ENCODE results near the gene RASL10A. TPM values are rescaled to one million over a fixed set of nuclear protein-coding genes. Genes with fewer than 3 reads are reported as not detected.

RASL10A gene
- total and polyA plus RNA-seq, 2 experiments from 2014 or later = 0.20 TPM; not detected in 1

DNA sequence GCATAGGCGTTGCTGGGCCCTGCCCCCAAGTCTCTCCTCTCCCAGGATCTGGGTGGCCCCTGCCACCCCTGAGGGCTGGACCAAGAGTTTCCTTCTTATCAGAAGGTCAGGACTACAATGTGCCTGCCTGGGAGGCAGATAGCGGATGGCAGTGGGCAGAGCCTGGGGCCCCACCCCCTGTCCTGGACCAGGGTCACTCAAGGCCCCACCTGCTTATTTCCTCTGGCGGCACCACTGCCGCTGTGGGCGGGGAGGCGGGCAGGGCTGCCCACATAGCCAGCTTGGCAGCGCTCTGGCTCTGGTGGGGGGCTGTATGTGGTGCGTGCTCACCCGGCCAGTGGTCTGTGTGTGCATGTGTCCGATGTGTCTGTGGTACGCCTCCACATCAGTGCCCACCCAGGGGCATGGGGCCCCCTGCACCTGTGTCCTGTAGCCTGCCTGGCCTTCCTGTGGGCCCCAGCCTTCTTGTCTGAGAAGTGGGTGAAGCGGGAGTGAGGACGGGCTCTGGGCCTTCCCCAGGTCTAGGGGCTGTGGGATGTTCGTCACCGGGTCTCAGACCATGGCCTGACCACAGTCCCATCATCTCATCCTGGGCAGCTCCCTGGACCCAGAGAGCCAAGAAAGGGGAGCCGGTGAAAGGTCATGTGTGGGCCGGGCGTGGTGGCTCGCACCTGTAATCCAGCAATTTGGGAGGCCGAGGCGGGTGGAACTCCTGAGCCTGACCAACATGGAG lies 6.0 kb downstream of the RASL10A start:
- H3K27me3 ChIP-seq (replicated peaks; ENCODE audit: insufficient read depth) = peaks cover 13% of the 10 kb centered on the region
- in situ Hi-C loops (cut with MboI) = no loop called here

DNA sequence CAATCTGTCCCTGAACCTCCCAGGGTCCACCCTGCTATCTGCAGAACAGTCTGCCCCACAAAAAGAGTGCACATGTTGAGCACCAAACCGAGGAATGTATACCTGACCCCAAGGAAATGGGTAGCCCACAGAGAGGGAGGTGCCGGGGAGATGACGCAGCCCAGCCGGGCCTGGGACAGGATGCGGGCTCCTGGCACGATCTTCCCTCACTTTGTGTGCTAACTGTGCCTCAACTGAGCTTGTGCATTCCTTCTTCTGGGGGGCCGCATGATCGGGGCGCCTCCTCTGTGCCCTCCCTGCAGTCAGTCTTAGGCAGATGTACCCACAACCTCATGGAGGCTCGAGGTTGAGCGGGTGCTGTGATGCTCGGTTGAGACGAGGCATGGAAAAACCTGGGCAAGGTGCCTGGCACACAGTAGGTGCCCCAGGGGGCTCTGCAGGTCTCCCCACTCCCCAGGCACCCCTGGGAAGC lies 6.7 kb downstream of the RASL10A start:
- no peaks in the 10 kb centered on the region for H3K9me3 ChIP-seq (ENCODE audit: low read depth)
- H3K27me3 ChIP-seq (replicated peaks; ENCODE audit: insufficient read depth) = peaks cover 6% of the 10 kb centered on the region
- H3K36me3 ChIP-seq (ENCODE audit: low read depth) = no peaks in the 10 kb centered on the region
- no peak for TF ChIP-seq EZH2phosphoT487 (IDR thresholded peaks at IDR 0.05; ENCODE audit: insufficient read depth, low read depth)
- TF ChIP-seq EZH2 (IDR thresholded peaks at IDR 0.05; ENCODE audit: insufficient read depth, poor library complexity, severe bottlenecking) = no peak
- H3K79me2 ChIP-seq (ENCODE audit: insufficient read depth) = peaks cover 24% of the 10 kb centered on the region
- H3K4me2 ChIP-seq (ENCODE audit: unreplicated experiment) = peak overlapping the region; percentile 64
- no peaks in the 10 kb centered on the region for H3K9me2 ChIP-seq (ENCODE audit: insufficient read depth)
- peak overlapping the region; percentile 53 for H3K27ac ChIP-seq
- no peaks in the 10 kb centered on the region for H4K20me1 ChIP-seq (ENCODE audit: insufficient read depth)
- 38 to 45% methylated on average over 13 of the region's 13 CpGs for WGBS, 2 experiments (ENCODE audit: low coverage in 1 of 2, low lambda C conversion rate in 2 of 2, missing lambda C conversion rate in 2 of 2)
- in situ Hi-C loops (cut with MboI) = no loop called here
- peak; percentile 76 for DNase-seq
- no peaks in the 10 kb centered on the region for H3F3A ChIP-seq (ENCODE audit: insufficient read depth)
- H2AFZ ChIP-seq = no peak overlapping the region
- H3K4me1 ChIP-seq (ENCODE audit: insufficient read depth) = peaks cover 21% of the 10 kb centered on the region
- peak overlapping the region; percentile 87; the same call in 1 of the 2 replicates for H3K4me3 ChIP-seq
- H3K9ac ChIP-seq = peak overlapping the region; percentile 53; the same call in 1 of the 2 replicates

More for the DNA sequence above, 6.0 kb downstream of the RASL10A start:
- Histone ChIP-seq H3K4me2 (ENCODE audit: unreplicated experiment) (peak overlapping the region; percentile 64), H3K4me1 (ENCODE audit: insufficient read depth) (peaks cover 21% of the 10 kb centered on the region), H3K79me2 (ENCODE audit: insufficient read depth) (peaks cover 24% of the 10 kb centered on the region), H3K9ac (peak overlapping the region; percentile 53; the same call in 1 of the 2 replicates), H3K4me3 (peak overlapping the region; percentile 87; the same call in 1 of the 2 replicates), H3K36me3 (ENCODE audit: low read depth) (no peaks in the 10 kb centered on the region), H3K27ac (peak overlapping the region; percentile 84), H2AFZ (no peak overlapping the region), H4K20me1 (ENCODE audit: insufficient read depth) (no peaks in the 10 kb centered on the region), H3K9me2 (ENCODE audit: insufficient read depth) (no peaks in the 10 kb centered on the region), H3F3A (ENCODE audit: insufficient read depth) (no peaks in the 10 kb centered on the region; the same call in 1 of the 2 replicates), H3K9me3 (ENCODE audit: low read depth) (no peaks in the 10 kb centered on the region)
- TF ChIP-seq EZH2phosphoT487 (IDR thresholded peaks at IDR 0.05; ENCODE audit: insufficient read depth, low read depth) (no peak), EZH2 (IDR thresholded peaks at IDR 0.05; ENCODE audit: insufficient read depth, poor library complexity, severe bottlenecking) (no peak)
- 91 to 94% methylated on average over 18 to 19 of the region's 21 CpGs for WGBS, 2 experiments (ENCODE audit: low coverage in 1 of 2, low lambda C conversion rate in 2 of 2, missing lambda C conversion rate in 2 of 2)
- DNase-seq = peak; percentile 24

DNA sequence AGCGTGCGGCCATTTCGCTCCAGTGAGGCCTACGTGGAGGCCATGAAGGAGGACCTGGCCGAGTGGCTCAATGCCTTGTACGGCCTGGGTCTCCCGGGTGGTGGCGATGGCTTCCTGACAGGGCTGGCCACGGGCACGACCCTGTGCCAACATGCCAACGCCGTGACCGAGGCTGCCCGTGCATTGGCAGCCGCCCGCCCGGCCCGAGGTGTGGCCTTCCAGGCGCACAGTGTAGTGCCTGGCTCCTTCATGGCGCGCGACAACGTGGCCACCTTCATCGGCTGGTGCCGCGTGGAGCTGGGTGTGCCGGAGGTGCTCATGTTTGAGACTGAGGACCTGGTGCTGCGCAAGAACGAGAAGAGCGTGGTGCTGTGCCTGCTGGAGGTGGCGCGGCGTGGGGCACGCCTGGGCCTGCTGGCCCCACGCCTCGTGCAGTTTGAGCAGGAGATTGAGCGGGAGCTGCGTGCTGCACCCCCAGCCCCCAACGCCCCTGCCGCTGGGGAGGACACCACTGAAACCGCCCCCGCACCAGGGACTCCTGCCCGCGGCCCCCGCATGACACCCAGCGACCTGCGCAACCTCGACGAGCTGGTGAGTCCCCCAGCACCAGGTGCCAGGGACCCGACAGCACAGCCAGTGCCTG lies 7.2 kb downstream of the RASL10A start:
- no peaks in the 10 kb centered on the region for H3K9me2 ChIP-seq (ENCODE audit: insufficient read depth)
- H3K36me3 ChIP-seq (ENCODE audit: low read depth) = no peaks in the 10 kb centered on the region
- H4K20me1 ChIP-seq (ENCODE audit: insufficient read depth) = no peaks in the 10 kb centered on the region
- peaks cover 21% of the 10 kb centered on the region for H3K4me1 ChIP-seq (ENCODE audit: insufficient read depth)
- no peaks in the 10 kb centered on the region for H3K9me3 ChIP-seq (ENCODE audit: low read depth)
- peaks cover under 1% of the 10 kb centered on the region; the same call in 1 of the 2 replicates for H3K27me3 ChIP-seq (replicated peaks; ENCODE audit: insufficient read depth)
- H3K27ac ChIP-seq = peak overlapping the region; percentile 53; the same call in 1 of the 2 replicates
- WGBS, 2 experiments (ENCODE audit: low coverage in 1 of 2, low lambda C conversion rate in 2 of 2, missing lambda C conversion rate in 2 of 2) = 72 to 73% methylated on average over 44 to 45 of the region's 50 CpGs
- DNase-seq = no peak
- H3K9ac ChIP-seq = peak overlapping the region; percentile 84; the same call in 1 of the 2 replicates
- peak overlapping the region; percentile 96 for H3K4me2 ChIP-seq (ENCODE audit: unreplicated experiment)
- no peaks in the 10 kb centered on the region for H3F3A ChIP-seq (ENCODE audit: insufficient read depth)
- no peak overlapping the region for H2AFZ ChIP-seq
- in situ Hi-C loops (cut with MboI) = no loop called here
- TF ChIP-seq EZH2phosphoT487 (IDR thresholded peaks at IDR 0.05; ENCODE audit: insufficient read depth, low read depth) = no peak
- no peak for TF ChIP-seq EZH2 (IDR thresholded peaks at IDR 0.05; ENCODE audit: insufficient read depth, poor library complexity, severe bottlenecking)
- H3K4me3 ChIP-seq = peak overlapping the region; percentile 87
- H3K79me2 ChIP-seq (ENCODE audit: insufficient read depth) = peaks cover 24% of the 10 kb centered on the region

DNA sequence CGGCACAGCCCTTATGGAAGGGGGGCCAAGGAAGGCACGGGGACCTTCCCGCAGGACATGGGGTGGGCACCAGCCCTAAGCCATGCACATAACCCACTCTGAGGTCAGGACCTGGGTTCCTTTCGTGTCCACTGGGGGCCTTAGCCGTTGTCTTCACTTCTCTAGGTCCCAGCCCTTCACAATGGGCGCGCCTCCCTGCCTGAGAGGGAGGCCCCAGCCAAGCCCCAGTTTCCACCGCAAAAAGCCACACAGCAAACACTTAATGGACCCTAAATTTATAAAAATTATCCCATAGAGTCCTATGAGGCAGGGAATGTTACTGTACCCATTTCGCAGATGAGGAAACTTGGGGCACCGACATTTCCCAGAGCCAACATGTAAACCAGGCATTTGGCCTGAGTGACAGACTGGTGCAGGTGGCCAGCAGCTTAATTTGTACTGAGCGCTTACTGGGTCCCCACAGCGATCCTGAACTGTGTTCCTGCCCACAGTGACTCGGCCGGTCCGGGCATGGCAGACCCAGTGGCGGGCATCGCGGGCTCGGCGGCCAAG lies 7.8 kb downstream of the RASL10A start:
- H3K9ac ChIP-seq = peak overlapping the region; percentile 84
- in situ Hi-C loops (cut with MboI) = no loop called here
- peak overlapping the region; percentile 87 for H3K4me3 ChIP-seq
- DNase-seq = no peak
- H3K9me3 ChIP-seq (ENCODE audit: low read depth) = no peaks in the 10 kb centered on the region
- no peaks in the 10 kb centered on the region for H3F3A ChIP-seq (ENCODE audit: insufficient read depth)
- no peaks in the 10 kb centered on the region for H4K20me1 ChIP-seq (ENCODE audit: insufficient read depth)
- peak overlapping the region; percentile 96 for H3K4me2 ChIP-seq (ENCODE audit: unreplicated experiment)
- WGBS, 2 experiments (ENCODE audit: low coverage in 1 of 2, low lambda C conversion rate in 2 of 2, missing lambda C conversion rate in 2 of 2) = 42 to 45% methylated on average over 20 of the region's 20 CpGs
- H3K27me3 ChIP-seq (replicated peaks; ENCODE audit: insufficient read depth) = no peaks in the 10 kb centered on the region
- H3K79me2 ChIP-seq (ENCODE audit: insufficient read depth) = peaks cover 24% of the 10 kb centered on the region
- H3K4me1 ChIP-seq (ENCODE audit: insufficient read depth) = peaks cover 21% of the 10 kb centered on the region
- H3K9me2 ChIP-seq (ENCODE audit: insufficient read depth) = no peaks in the 10 kb centered on the region
- H2AFZ ChIP-seq = peak overlapping the region; percentile 98
- H3K36me3 ChIP-seq (ENCODE audit: low read depth) = no peaks in the 10 kb centered on the region
- H3K27ac ChIP-seq = peak overlapping the region; percentile 51
- no peak for TF ChIP-seq EZH2 (IDR thresholded peaks at IDR 0.05; ENCODE audit: insufficient read depth, poor library complexity, severe bottlenecking)
- no peak for TF ChIP-seq EZH2phosphoT487 (IDR thresholded peaks at IDR 0.05; ENCODE audit: insufficient read depth, low read depth)

Measured in GM23248 (cell line).